ENCODE results near the gene ZNF318. TPM values are rescaled to one million over a fixed set of nuclear protein-coding genes. Genes with fewer than 3 reads are reported as not detected.

Gene ZNF318
- total and polyA plus RNA-seq, 3 donors from 2014 or later: 79.7 to 123 (median 97.9) TPM

DNA sequence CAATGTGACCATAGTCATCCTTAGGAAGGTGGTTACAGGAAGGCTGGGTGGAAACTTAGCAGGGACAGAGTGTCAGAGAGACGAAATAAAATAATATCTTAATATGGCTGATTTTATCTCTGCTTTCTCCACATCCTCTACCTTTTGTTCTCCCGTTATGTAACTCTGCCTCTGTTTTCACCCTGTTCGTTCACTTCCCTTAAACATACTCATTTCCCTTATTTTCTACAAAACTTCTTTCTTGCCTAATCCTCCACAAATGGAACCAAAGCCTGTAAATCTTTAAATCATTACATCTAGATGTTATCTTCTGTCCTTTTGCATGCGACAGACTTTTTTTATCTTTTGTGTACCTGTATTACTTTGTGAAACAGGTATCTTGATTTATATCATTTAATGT, 37.6 kb downstream of the ZNF318 start:
- no peaks in the 10 kb centered on the region for H3K27me3 ChIP-seq
- H3K9me3 ChIP-seq: no peaks in the 10 kb centered on the region
- no peak overlapping the region for H3K4me3 ChIP-seq
- no peak overlapping the region for H3K27ac ChIP-seq
- no peak for DNase-seq
- WGBS, 2 donors: 65 to 85% methylated on average over 4 of the region's 4 CpGs
- no peaks in the 10 kb centered on the region for H3K4me1 ChIP-seq
- no peak for TF ChIP-seq POLR2A (IDR thresholded peaks at IDR 0.05)
- TF ChIP-seq, protein P1, sequence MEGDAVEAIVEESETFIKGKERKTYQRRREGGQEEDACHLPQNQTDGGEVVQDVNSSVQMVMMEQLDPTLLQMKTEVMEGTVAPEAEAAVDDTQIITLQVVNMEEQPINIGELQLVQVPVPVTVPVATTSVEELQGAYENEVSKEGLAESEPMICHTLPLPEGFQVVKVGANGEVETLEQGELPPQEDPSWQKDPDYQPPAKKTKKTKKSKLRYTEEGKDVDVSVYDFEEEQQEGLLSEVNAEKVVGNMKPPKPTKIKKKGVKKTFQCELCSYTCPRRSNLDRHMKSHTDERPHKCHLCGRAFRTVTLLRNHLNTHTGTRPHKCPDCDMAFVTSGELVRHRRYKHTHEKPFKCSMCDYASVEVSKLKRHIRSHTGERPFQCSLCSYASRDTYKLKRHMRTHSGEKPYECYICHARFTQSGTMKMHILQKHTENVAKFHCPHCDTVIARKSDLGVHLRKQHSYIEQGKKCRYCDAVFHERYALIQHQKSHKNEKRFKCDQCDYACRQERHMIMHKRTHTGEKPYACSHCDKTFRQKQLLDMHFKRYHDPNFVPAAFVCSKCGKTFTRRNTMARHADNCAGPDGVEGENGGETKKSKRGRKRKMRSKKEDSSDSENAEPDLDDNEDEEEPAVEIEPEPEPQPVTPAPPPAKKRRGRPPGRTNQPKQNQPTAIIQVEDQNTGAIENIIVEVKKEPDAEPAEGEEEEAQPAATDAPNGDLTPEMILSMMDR (IDR thresholded peaks at IDR 0.05): no peak
- H3K36me3 ChIP-seq (ENCODE audit: low read depth, missing control alignments): no peaks in the 10 kb centered on the region
- intact Hi-C loops (cut with DNase I; ENCODE audit: low total_unique reads): no loop called here

DNA sequence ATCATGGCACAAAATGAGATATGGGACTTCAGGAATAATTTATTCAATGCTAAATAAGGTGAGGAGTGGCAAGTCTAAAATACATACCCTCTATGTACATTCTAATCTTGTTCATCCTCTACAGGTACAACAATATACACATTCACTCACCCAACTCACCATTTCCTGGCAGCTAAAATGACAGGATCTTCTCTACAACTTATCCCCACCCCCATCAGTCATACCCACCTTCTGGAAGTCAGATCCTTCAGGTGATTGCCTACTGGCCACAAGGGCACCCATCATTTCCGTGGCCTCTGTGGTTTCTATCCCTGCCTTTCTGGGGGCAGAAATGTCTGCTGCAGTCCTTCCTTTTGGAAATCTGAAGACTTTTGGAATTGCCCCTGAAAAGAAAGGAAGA, 38.0 kb downstream of the ZNF318 start:
- 88 to 100% methylated on average over 1 of the region's 1 CpG for WGBS, 2 donors
- Histone ChIP-seq H3K27me3 (no peaks in the 10 kb centered on the region), H3K36me3 (ENCODE audit: low read depth, missing control alignments) (no peaks in the 10 kb centered on the region), H3K4me3 (no peak overlapping the region), H3K9me3 (no peaks in the 10 kb centered on the region), H3K4me1 (no peaks in the 10 kb centered on the region), H3K27ac (no peak overlapping the region)
- DNase-seq: no peak
- intact Hi-C loops (cut with DNase I; ENCODE audit: low total_unique reads): no loop called here
- TF ChIP-seq POLR2A (IDR thresholded peaks at IDR 0.05): no peak
- TF ChIP-seq, protein P1 (IDR thresholded peaks at IDR 0.05): no peak

DNA sequence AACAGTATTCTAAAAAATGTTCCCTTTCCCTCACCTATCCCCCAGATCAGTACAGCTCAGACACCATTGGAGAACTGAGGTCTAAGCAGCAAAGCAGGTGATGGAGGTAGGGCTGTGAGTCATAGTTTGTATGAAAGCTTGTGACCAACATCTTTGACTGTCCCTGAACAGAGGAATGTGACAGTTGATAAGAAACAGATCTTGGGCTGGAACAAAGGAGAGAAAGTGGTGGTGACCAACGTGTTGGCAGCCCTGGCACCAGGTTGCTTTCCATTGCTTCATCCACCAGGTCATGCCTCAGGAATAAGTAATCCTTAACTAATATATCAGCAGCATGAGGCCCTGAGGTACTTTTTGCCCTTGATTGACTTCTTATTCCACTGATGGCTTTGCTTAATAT, 40.9 kb downstream of the ZNF318 start:
- intact Hi-C loops (cut with DNase I; ENCODE audit: low total_unique reads): no loop called here
- no peak overlapping the region for H3K4me3 ChIP-seq
- no peaks in the 10 kb centered on the region for H3K4me1 ChIP-seq
- 60 to 61% methylated on average over 1 of the region's 1 CpG for WGBS, 2 donors
- no peak for DNase-seq
- H3K36me3 ChIP-seq (ENCODE audit: low read depth, missing control alignments): no peaks in the 10 kb centered on the region
- no peak overlapping the region for H3K27ac ChIP-seq
- H3K9me3 ChIP-seq: no peaks in the 10 kb centered on the region
- TF ChIP-seq, protein P1 (IDR thresholded peaks at IDR 0.05): no peak
- TF ChIP-seq POLR2A (IDR thresholded peaks at IDR 0.05): no peak
- H3K27me3 ChIP-seq: no peaks in the 10 kb centered on the region

DNA sequence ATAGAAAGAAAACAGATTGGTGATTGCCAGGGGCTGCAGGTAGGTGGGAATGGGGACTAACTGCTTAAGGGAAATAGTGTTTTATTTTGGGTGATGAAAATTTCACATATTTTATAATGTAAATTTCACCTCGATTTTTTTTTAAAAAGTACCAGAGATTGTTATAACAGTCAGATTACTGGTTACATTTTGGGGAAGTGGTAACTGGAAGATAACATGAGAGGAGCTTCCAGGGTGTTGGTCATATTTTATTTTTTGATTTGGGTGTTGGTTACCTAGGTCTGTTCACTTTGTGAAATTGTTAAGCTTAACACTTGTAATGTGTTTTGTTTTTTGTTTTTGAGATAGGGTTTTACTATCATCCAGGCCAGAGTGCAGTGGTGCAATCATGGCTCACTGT, 43.6 kb downstream of the ZNF318 start:
- Histone ChIP-seq H3K4me1 (no peaks in the 10 kb centered on the region), H3K27me3 (no peaks in the 10 kb centered on the region), H3K4me3 (no peak overlapping the region), H3K27ac (no peak overlapping the region), H3K36me3 (ENCODE audit: low read depth, missing control alignments) (no peaks in the 10 kb centered on the region), H3K9me3 (no peaks in the 10 kb centered on the region)
- 68 to 86% methylated on average over 1 of the region's 1 CpG for WGBS, 2 donors
- intact Hi-C loops (cut with DNase I; ENCODE audit: low total_unique reads): no loop called here
- DNase-seq: no peak
- TF ChIP-seq, protein P1 (IDR thresholded peaks at IDR 0.05): no peak
- TF ChIP-seq POLR2A (IDR thresholded peaks at IDR 0.05): no peak

DNA sequence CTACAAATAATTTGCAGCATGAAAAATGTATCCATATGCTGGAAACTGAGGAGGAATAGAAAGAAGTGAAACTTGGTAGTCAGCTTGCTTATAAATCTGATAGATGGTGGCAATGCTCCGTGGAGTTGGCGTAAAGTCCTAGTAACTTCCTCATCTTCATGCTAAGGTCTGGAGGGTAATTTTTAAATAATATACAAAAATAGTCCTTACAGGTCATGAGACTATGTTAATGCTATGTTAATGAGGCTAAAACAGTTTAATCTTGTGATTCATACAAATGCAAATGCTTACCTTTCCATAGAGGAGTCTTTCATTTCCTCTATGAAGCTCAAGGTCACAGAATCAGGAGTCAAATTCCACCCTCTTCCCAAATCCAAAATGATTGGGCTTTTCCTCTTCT, 51.4 kb downstream of the ZNF318 start:
- TF ChIP-seq, protein P1 (IDR thresholded peaks at IDR 0.05): no peak
- TF ChIP-seq POLR2A (IDR thresholded peaks at IDR 0.05): no peak
- H3K4me1 ChIP-seq: no peaks in the 10 kb centered on the region
- no peak for DNase-seq
- H3K9me3 ChIP-seq: no peaks in the 10 kb centered on the region
- H3K36me3 ChIP-seq (ENCODE audit: low read depth, missing control alignments): no peaks in the 10 kb centered on the region
- no peak overlapping the region for H3K27ac ChIP-seq
- 94 to 98% methylated on average over 2 of the region's 2 CpGs for WGBS, 2 donors
- no peak overlapping the region for H3K4me3 ChIP-seq
- intact Hi-C loops (cut with DNase I; ENCODE audit: low total_unique reads): no loop called here
- no peaks in the 10 kb centered on the region for H3K27me3 ChIP-seq
